ENCODE data around the gene GRWD1. TPM values are rescaled to one million over a fixed set of nuclear protein-coding genes. Genes with fewer than 3 reads are reported as not detected.
A peak's percentile ranks its signal among the peaks of the same experiment; 100 is the strongest.

Gene GRWD1
- total RNA-seq, 1 donor from 2014 or later = 77.8 TPM

GRCh38 chr19:48454150-48454730, 8.5 kb downstream of the GRWD1 start:
- intact Hi-C loops (cut with micrococcal nuclease) = no loop called here
- H3K4me1 Mint-ChIP-seq (ENCODE audit: low read depth) = peaks cover 2% of the 10 kb centered on the region
- no peak overlapping the region for H3K4me3 Mint-ChIP-seq (ENCODE audit: low read depth)
- no peak overlapping the region for H3K27ac Mint-ChIP-seq
- H3K36me3 Mint-ChIP-seq (ENCODE audit: low read depth) = peaks cover 59% of the 10 kb centered on the region
- H3K27me3 Mint-ChIP-seq (ENCODE audit: low read depth) = no peaks in the 10 kb centered on the region
- no peaks in the 10 kb centered on the region for H3K9me3 Mint-ChIP-seq
- no peak for DNase-seq (ENCODE audit: low spot score)

GRCh38 chr19:48455171-48455907, 9.6 kb downstream of the GRWD1 start, which contains the start of gene KCNJ14:
TSS of gene KCNJ14 (plus strand) at chr19:48455574. CDS start at chr19:48461725, 6,151 bp downstream.
- peaks cover 2% of the 10 kb centered on the region for H3K4me1 Mint-ChIP-seq (ENCODE audit: low read depth)
- H3K9me3 Mint-ChIP-seq = no peaks in the 10 kb centered on the region
- intact Hi-C loops (cut with micrococcal nuclease) = no loop called here
- H3K27ac Mint-ChIP-seq = no peak within 1 kb of the TSS
- DNase-seq (ENCODE audit: low spot score) = no peak
- H3K36me3 Mint-ChIP-seq (ENCODE audit: low read depth) = peaks cover 50% of the 10 kb centered on the region
- H3K4me3 Mint-ChIP-seq (ENCODE audit: low read depth) = no peak within 1 kb of the TSS
- H3K27me3 Mint-ChIP-seq (ENCODE audit: low read depth) = no peaks in the 10 kb centered on the region

- no peaks in the 10 kb centered on the region for H3K27me3 Mint-ChIP-seq (ENCODE audit: low read depth)
- intact Hi-C loops (cut with micrococcal nuclease) = no loop called here
These were observed 10.3 kb downstream of the GRWD1 start for GRCh38 chr19:48455908-48456562.

GRCh38 chr19:48456864-48457263, 11.1 kb downstream of the GRWD1 start:
- H3K9me3 Mint-ChIP-seq = no peaks in the 10 kb centered on the region
- no peak overlapping the region for H3K27ac Mint-ChIP-seq
- intact Hi-C loops (cut with micrococcal nuclease) = no loop called here
- no peak overlapping the region for H3K4me3 Mint-ChIP-seq (ENCODE audit: low read depth)
- peaks cover 2% of the 10 kb centered on the region for H3K4me1 Mint-ChIP-seq (ENCODE audit: low read depth)
- H3K27me3 Mint-ChIP-seq (ENCODE audit: low read depth) = no peaks in the 10 kb centered on the region
- DNase-seq (ENCODE audit: low spot score) = no peak
- H3K36me3 Mint-ChIP-seq (ENCODE audit: low read depth) = peaks cover 35% of the 10 kb centered on the region

More at GRCh38 chr19:48455908-48456562, 10.3 kb downstream of the GRWD1 start:
- Mint-ChIP-seq H3K4me1 (ENCODE audit: low read depth) (peaks cover 2% of the 10 kb centered on the region), H3K36me3 (ENCODE audit: low read depth) (peaks cover 43% of the 10 kb centered on the region), H3K9me3 (no peaks in the 10 kb centered on the region), H3K27ac (no peak overlapping the region), H3K4me3 (ENCODE audit: low read depth) (no peak overlapping the region)
- no peak for DNase-seq (ENCODE audit: low spot score)

GRCh38 chr19:48458016-48458415, 12.2 kb downstream of the GRWD1 start:
- Mint-ChIP-seq H3K4me1 (ENCODE audit: low read depth) (peaks cover 2% of the 10 kb centered on the region), H3K9me3 (no peaks in the 10 kb centered on the region), H3K27me3 (ENCODE audit: low read depth) (no peaks in the 10 kb centered on the region), H3K27ac (no peak overlapping the region), H3K36me3 (ENCODE audit: low read depth) (peaks cover 28% of the 10 kb centered on the region), H3K4me3 (ENCODE audit: low read depth) (no peak overlapping the region)
- intact Hi-C loops (cut with micrococcal nuclease) = no loop called here
- DNase-seq (ENCODE audit: low spot score) = no peak

- intact Hi-C loops (cut with micrococcal nuclease) = no loop called here
These were observed 15.8 kb downstream of the GRWD1 start for GRCh38 chr19:48461651-48461981.

GRCh38 chr19:48461982-48462655, 16.3 kb downstream of the GRWD1 start:
- H3K4me3 Mint-ChIP-seq (ENCODE audit: low read depth) = no peak overlapping the region
- DNase-seq (ENCODE audit: low spot score) = no peak
- intact Hi-C loops (cut with micrococcal nuclease) = no loop called here
- no peaks in the 10 kb centered on the region for H3K27me3 Mint-ChIP-seq (ENCODE audit: low read depth)
- H3K9me3 Mint-ChIP-seq = no peaks in the 10 kb centered on the region
- H3K27ac Mint-ChIP-seq = no peak overlapping the region
- H3K36me3 Mint-ChIP-seq (ENCODE audit: low read depth) = peaks cover 12% of the 10 kb centered on the region
- H3K4me1 Mint-ChIP-seq (ENCODE audit: low read depth) = peaks cover 3% of the 10 kb centered on the region

More at GRCh38 chr19:48461651-48461981, 15.8 kb downstream of the GRWD1 start:
- Mint-ChIP-seq H3K4me3 (ENCODE audit: low read depth) (no peak overlapping the region), H3K36me3 (ENCODE audit: low read depth) (peaks cover 15% of the 10 kb centered on the region), H3K27ac (no peak overlapping the region), H3K9me3 (no peaks in the 10 kb centered on the region), H3K27me3 (ENCODE audit: low read depth) (no peaks in the 10 kb centered on the region), H3K4me1 (ENCODE audit: low read depth) (peaks cover 3% of the 10 kb centered on the region)
- DNase-seq (ENCODE audit: low spot score) = no peak

GRCh38 chr19:48465215-48465614, 19.4 kb downstream of the GRWD1 start:
- Mint-ChIP-seq H3K27me3 (ENCODE audit: low read depth) (no peaks in the 10 kb centered on the region), H3K4me1 (ENCODE audit: low read depth) (peaks cover 7% of the 10 kb centered on the region), H3K9me3 (no peaks in the 10 kb centered on the region), H3K27ac (no peak overlapping the region), H3K36me3 (ENCODE audit: low read depth) (no peaks in the 10 kb centered on the region), H3K4me3 (ENCODE audit: low read depth) (no peak overlapping the region)
- intact Hi-C loops (cut with micrococcal nuclease) = no loop called here
- no peak for DNase-seq (ENCODE audit: low spot score)

GRCh38 chr19:48466561-48467325, 21.0 kb downstream of the GRWD1 start:
- peaks cover 9% of the 10 kb centered on the region for H3K4me1 Mint-ChIP-seq (ENCODE audit: low read depth)
- H3K4me3 Mint-ChIP-seq (ENCODE audit: low read depth) = no peak overlapping the region
- no peaks in the 10 kb centered on the region for H3K9me3 Mint-ChIP-seq
- no peaks in the 10 kb centered on the region for H3K27me3 Mint-ChIP-seq (ENCODE audit: low read depth)
- H3K36me3 Mint-ChIP-seq (ENCODE audit: low read depth) = peaks cover 8% of the 10 kb centered on the region
- H3K27ac Mint-ChIP-seq = no peak overlapping the region
- no peak for DNase-seq (ENCODE audit: low spot score)
- intact Hi-C loops (cut with micrococcal nuclease) = no loop called here

- H3K4me1 Mint-ChIP-seq (ENCODE audit: low read depth) = peaks cover 9% of the 10 kb centered on the region
- no peaks in the 10 kb centered on the region for H3K27me3 Mint-ChIP-seq (ENCODE audit: low read depth)
- no peaks in the 10 kb centered on the region for H3K9me3 Mint-ChIP-seq
- peak; percentile 100 for DNase-seq (ENCODE audit: low spot score)
- peak overlapping the region; percentile 75 for H3K27ac Mint-ChIP-seq
- intact Hi-C loops (cut with micrococcal nuclease) = loop anchor here (1.0 to 2.0 kb wide), 2 partner anchors 24 kb away; partner anchors contain the start of gene GRWD1
- H3K36me3 Mint-ChIP-seq (ENCODE audit: low read depth) = peaks cover 24% of the 10 kb centered on the region
- H3K4me3 Mint-ChIP-seq (ENCODE audit: low read depth) = peak overlapping the region; percentile 82
These were observed 23.0 kb downstream of the GRWD1 start for GRCh38 chr19:48468772-48469288.

- Mint-ChIP-seq H3K27me3 (ENCODE audit: low read depth) (no peaks in the 10 kb centered on the region), H3K4me3 (ENCODE audit: low read depth) (peak within 1 kb of the TSS; percentile 82), H3K36me3 (ENCODE audit: low read depth) (peaks cover 26% of the 10 kb centered on the region), H3K4me1 (ENCODE audit: low read depth) (peaks cover 9% of the 10 kb centered on the region), H3K27ac (peak within 1 kb of the TSS; percentile 75), H3K9me3 (no peaks in the 10 kb centered on the region)
- peak; percentile 69 for DNase-seq (ENCODE audit: low spot score)
- intact Hi-C loops (cut with micrococcal nuclease) = loop anchor here (2.0 kb wide), 1 partner anchor 23 kb away; no protein-coding TSS in a partner anchor
These were observed 23.6 kb downstream of the GRWD1 start, which contains the start of gene CYTH2 for GRCh38 chr19:48469289-48469881. TSS of gene CYTH2 (plus strand) at chr19:48469369. CDS start at chr19:48469508, 139 bp downstream.
